Hematopoietic multipotent progenitor cell treated with erythropoietin and hydrocortisone succinate and interleukin-3 and kit ligand, for 15 days (in vitro differentiated cells): Measurements from ENCODE around the gene SLC37A2.

Source experiments
- DNase-seq: peaks from one replicate; pipeline ENCODE4 v3.0.0-alpha.2; 2015; ENCODE audit warnings: low spot score

The SLC37A2 gene

GRCh38 chr11:125111343-125112207 is 48.5 kb downstream of the SLC37A2 start, which contains the start of gene TMEM218:
Gene TMEM218 (minus strand): TSS chr11:125111626. CDS start chr11:125102241, 9,385 bp downstream.
- peak; percentile 97 for DNase-seq

GRCh38 chr11:125112208-125112604 is 49.1 kb downstream of the SLC37A2 start:
- DNase-seq, result no peak

- DNase-seq, result no peak
Measured at GRCh38 chr11:125114518-125114917, 51.4 kb downstream of the SLC37A2 start.

- no peak for DNase-seq
Measured at GRCh38 chr11:125117429-125117828, 54.3 kb downstream of the SLC37A2 start.

- no peak for DNase-seq
Measured at GRCh38 chr11:125123194-125123946, 60.3 kb downstream of the SLC37A2 start.

GRCh38 chr11:125123947-125124617 is 61.0 kb downstream of the SLC37A2 start:
- peak; percentile 28 for DNase-seq

GRCh38 chr11:125124618-125124992 is 61.5 kb downstream of the SLC37A2 start:
- no peak for DNase-seq

GRCh38 chr11:125128450-125128849 is 65.3 kb downstream of the SLC37A2 start:
- DNase-seq, result no peak

- no peak for DNase-seq
Measured at GRCh38 chr11:125129316-125129993, 66.3 kb downstream of the SLC37A2 start.

- no peak for DNase-seq
Measured at GRCh38 chr11:125132071-125132470, 69.0 kb downstream of the SLC37A2 start.

GRCh38 chr11:125132596-125132995 is 69.5 kb downstream of the SLC37A2 start:
- DNase-seq, result no peak

GRCh38 chr11:125136001-125136400 is 72.9 kb downstream of the SLC37A2 start:
- no peak for DNase-seq

- DNase-seq, result no peak
Measured at GRCh38 chr11:125138966-125139365, 75.9 kb downstream of the SLC37A2 start.

- DNase-seq, result no peak
Measured at GRCh38 chr11:125139778-125140177, 76.7 kb downstream of the SLC37A2 start.
